SIG-M5 treated with dmso at 0.1 percent for 504 hours (cell line): ENCODE data around the gene AKR1C8.
A peak's percentile ranks its signal among the peaks of the same experiment; 100 is the strongest.
"Not testable (repeated sequence)": the region's sequence is repeated elsewhere in the genome, so short reads cannot be mapped to it uniquely, and the experiment has no call there.

ENCODE experiments used
- DNase-seq: peaks from one replicate; lab custom pipeline; 2025; ENCODE audit not compliant: unreplicated experiment; lab: John Stamatoyannopoulos, UW

AKR1C8 gene

DNA sequence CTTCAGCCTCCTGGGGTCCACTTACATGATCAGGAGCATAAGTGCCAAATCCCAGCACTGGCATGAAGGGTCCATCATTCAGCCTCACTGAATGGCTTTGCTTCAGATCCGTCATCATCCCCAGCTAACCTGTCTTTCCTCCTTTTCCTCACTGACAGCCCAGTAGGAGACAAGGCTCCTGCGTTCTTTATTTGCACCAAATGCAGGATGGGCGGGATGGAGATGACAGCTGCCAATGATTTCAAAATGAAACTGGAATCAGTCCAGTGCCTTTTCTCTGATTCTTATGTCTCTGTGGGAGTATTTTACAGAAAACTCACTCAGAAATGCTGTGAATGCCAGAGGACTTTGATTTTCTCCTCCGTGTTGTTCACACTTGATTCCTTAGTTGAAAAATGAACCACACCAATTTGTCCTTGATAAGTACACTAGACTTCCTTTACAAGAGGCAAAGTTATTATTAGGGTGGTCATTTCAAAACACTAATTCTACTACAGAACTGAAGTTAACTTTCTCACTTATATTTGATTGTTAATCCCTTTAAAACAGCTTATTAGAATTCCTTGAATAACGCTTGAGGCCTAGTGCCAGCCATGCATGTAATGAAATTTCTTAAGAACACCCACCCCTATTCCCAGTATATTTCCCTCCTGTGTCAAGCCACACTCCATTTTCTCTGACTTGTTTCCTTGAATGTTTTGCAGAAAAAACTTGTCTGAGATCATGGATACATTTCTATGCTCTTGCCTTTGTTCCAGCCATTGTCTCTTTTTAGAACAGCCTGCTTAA is at the start of gene AKR1C8:
Gene AKR1C8 (minus strand): TSS at position 164 of the 789 bp plus-strand sequence. CDS start 46 bp downstream, at position 118.
- DNase-seq: no peak

DNA sequence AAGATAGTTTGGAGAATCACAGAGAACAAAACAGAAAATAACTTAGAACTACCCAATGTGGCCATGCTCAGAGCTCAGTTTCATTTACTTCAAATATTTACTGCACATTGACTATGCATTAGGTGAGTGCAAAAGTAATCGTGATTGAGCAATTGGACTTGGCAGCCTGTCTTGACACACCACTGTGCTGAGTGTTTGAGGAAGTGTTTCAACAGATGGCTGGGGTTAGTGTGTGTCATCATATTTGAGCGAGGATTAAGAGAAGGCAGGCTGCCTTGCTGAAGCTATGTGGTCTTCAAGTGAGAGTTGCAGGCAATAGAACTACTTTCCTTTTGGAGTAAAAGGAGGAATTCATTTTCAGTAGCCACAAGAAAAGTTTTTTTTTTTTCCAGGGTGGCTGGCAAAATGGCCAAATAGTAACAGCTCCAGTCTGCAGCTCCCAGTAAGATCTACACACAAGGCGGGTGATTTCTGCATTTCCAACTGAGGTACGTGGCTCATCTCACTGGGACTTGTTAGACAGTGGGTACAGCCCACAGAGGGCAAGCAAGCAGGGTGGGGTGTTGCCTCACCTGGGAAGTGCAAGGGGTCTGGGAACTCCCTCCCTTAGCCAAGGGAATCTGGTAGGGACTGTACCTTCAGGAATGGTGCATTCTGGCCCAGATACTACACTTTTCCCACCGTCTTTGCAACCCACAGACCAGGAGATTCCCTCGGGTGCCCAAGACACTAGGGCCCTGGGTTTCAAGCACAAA is 49.3 kb upstream of the AKR1C8 start:
- DNase-seq: peak; percentile 96

DNA sequence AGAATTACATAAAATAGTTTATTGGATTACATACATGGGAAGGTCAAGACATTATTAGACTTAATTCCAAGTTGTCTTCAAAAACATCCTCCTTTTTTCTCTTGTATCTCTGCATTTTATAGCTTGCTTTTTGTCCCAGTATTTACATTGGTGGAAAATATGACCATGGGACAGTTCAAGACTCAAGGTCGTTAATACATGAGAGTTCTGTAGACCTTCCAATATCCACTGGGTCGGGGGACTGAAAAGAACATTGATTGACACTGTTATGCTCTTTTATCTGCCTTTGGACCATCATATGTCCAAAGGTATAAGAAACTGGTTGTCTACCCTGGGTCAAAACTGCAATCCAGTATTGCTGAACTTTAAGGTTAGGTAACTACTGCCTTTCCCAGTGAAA is 48.4 kb upstream of the AKR1C8 start:
- DNase-seq: no peak

DNA sequence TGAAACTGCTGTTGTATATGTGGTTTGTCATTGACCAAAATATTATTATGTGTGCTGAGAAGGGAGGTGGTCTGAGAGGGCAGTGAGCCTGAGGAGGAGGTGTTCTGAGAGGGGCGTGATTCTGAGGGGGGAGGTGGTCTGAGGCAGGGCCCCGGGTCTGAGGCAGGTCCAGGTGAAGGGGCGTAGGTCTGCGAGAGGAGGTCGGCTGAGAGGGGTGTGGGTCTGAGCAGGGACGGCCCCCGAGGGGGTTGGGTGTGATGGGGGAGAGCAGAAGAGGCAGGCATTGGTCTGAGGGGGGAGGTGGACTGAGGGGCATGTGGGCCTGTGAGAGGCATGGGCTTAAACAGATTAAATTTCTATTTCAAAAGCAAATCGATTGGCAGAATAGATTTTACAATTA is 44.1 kb upstream of the AKR1C8 start:
- no peak for DNase-seq

DNA sequence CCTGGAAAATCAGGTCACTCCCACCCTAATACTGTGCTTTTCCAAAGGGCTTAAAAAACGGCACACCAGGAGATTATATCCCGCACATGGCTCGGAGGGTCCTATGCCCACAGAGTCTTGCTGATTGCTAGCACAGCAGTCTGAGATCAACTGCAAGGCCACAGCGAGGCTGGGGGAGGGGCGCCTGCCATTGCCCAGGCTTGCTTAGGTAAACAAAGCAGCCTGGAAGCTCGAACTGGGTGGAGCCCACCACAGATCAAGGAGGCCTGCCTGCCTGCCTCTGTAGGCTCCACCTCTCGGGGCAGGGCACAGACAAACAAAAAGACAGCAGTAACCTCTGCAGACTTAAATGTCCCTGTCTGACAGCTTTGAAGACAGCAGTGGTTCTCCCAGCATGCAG is 38.0 kb upstream of the AKR1C8 start:
- DNase-seq: not testable (repeated sequence)

DNA sequence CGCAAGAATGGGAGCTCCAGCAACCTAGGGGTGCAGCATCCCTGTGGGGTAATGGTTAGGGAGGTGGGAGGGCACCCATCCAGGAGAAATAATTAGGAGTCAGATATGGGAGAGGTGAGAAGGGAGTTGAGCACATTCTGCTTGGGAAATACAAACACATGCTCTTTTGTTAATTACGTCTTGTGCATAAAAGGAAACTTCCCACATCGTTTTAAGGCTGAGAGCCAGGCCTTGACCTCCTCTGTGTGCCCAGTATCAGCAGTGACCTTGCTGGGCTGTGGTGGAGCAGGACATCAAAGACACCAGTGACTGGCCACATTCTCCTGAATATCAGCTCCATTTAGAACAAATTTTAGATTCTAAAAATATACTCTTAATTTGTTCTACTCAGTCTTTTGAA is 34.3 kb upstream of the AKR1C8 start:
- DNase-seq: no peak

DNA sequence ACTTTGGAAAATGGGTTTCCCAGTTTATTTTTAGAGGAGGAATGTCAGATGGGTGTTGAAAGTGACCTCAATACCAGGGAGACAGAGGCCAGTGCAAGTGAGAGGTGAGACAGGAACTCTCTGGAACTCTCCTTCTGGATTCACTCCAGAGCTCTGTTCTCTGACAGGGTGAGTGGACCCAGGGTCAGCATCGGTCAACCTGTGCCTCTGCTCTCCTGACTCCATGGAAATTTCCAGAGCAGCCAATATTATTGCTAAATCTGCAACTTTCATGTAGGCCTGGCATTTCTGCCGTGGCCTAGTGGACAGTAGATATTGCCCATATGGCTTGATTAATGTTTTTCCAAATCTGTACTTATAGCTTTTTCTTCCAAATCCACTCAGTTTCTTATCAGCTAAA is 31.9 kb upstream of the AKR1C8 start:
- DNase-seq: no peak

DNA sequence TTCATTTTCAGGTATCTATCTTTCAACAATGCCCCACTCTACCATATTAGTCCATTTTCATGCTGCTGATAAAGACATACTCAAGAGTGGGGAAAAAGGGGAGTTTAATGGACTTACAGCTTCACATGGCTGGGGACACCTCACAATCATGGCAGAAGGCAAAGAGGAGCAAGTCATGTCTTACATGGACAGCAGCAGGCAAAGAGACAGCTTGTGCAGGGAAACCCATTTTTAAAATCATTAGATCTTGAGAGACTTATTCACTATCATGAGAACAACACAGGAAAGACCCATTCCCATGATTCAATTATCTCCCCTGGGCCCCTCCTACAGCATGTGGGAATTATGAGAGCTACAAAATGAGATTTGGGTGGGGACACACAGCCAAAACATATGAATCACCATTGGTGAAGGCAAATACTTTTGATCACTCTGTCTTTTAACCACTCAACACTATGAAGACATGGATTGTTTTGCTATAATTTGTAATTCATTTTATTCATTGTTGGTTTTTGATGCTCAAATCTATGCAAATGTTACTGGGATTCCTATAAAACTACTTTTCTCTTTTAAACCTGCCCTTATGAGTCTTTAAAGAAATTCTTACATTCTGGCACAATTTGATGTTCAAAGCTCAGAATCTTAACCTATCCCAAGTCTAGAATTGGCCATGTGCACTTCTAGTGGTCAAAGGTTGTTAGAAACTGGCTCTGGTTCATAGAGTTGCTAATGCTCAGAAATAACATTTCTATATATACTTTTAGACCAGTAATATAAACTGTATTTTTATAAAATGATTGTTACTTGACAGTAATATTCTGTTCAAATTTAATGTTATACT is 27.0 kb upstream of the AKR1C8 start:
- no peak for DNase-seq

DNA sequence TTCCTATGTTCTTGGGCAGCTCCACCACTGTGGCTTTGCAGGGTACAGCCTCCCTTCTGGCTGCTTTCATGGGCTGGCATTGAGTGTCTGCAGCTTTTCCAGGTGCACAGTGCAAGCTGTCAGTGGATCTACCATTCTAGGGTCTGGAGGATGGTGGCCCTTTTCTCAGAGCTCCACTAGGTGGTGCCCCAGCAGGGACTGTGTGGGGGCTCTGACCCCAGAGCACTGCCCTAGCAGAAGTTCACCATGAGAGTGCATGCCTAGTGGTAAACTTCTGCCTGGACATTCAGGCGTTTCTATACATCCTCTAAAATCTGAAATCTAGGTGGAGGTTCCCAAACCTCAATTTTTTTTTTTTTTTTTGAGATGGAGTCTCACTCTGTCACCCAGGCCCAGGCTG is 25.3 kb upstream of the AKR1C8 start:
- DNase-seq: not testable (repeated sequence)

DNA sequence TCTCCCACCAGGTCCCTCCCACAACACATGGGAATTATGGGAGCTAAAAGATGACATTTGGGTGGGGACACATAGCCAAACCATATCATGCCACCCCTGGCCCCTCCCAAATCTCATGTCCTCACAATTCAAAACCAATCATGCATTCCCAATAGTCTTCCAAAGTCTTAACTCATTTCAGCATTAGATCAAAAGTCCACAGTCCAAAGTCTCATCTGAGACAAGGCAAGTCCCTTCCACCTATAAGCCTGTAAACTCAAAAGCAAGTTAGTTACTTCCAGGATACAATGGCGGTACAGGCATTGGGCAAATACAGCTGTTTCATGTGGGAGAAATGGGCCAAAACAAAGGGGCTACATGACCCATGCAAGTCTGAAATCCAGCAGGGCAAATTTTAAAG is 24.8 kb upstream of the AKR1C8 start:
- not testable (repeated sequence) for DNase-seq

DNA sequence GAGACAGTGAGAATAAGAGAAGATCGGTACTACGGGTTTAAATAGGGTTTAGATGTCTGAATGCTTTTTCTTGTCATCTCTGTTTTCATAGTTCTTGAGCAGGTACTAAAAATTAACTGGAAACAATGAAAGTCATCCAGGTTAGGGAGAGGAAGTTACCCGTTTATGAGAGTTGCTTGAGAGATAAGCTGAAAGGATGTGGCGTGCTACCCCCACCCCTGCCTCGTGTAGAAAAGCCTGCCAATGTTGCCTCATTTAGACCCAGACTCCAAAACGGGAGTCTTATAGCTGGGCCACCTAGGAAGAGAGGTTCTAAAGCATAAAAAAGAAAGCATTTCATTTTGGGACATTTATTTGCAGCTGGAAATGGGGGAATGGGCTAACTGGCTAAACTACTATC is 21.8 kb upstream of the AKR1C8 start:
- no peak for DNase-seq

DNA sequence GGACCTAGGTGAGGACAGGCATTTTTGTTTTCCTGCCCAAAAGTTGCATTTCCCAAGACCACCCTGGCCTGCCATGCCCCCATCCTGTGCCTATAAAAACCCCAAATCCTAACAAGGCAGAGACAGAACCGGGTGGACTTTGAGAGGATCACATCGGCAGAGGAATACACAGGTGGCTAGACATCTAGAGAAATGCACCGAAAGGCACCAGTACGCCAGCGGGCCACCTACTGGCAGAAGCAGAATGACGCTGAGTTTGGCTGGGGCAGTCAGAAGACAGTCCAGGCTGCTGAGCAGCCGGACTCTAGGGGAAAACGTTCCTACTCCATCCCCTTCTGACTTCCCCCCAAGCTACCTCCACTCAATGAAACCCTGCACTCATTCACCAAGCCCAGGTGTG is 14.4 kb upstream of the AKR1C8 start:
- DNase-seq: no peak

DNA sequence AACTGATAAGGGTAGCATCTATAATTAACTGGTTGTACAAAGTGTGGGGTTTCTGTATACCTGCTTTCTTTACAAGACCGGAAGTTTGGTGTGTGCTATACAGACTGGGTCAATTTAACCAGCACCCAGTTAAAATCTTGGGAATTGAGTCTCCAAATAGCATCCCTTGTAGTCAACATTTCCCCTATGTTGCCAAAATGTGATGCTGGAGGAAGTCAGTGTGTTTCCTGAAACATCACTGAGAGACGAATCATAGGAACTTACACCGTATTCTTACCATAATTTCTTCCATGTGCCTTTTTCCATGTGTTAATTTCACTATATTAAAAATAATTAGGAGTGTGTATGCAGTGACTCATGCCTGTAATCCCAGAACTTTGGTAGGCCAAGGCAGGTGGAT is 13.4 kb upstream of the AKR1C8 start:
- no peak for DNase-seq

DNA sequence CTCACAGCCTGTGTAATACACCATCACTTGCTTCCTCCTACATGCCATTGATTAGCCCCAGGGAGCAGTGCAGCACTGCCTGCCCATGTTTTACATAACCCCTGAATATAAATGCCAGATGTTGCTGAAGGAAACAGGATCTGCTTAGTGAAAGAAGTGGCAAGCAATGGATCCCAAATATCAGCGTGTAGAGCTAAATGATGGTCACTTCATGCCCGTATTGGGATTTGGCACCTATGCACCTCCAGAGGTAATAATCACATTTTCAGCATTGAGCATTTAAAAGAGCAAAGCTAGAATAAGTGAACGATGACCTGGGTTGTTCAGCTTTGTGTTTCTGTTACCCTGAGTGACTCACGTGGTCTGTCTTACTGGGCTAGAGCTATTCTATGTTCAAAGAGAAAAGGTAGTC is 11.8 kb upstream of the AKR1C8 start, which contains the start of gene AKR1C4:
Gene AKR1C4 (plus strand): TSS at position 136 of the 412 bp plus-strand sequence. CDS start 31 bp downstream, at position 167.
- no peak for DNase-seq

DNA sequence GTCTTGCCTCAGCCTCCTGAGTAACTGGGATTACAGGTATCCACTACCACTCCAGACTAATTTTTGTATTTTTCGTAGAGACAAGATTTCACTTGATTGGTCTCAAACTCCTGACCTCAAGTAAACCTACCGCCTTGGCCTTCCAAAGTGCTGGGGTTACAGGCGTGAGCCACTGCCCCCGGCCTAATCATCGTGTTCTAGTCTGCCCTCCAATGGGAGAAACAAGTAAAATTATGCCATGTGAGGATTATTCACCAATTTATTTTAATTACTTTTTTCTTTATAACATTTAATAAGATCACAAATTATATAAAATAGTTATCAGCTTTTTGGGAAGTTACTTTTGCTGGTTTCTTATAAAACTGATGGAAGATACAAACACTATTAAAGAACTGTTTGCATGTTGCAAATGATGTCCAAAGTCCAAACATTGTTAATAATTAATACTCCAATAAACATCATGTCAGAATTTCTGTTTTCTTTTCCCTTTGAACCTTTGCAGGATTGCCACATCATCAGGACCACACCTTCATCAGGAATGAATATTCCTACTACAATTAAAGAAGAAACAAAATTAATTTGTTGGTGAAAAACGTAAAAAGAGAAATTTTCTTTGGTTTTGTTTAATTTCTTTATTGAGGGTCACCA is 10.9 kb upstream of the AKR1C8 start:
- no peak for DNase-seq

DNA sequence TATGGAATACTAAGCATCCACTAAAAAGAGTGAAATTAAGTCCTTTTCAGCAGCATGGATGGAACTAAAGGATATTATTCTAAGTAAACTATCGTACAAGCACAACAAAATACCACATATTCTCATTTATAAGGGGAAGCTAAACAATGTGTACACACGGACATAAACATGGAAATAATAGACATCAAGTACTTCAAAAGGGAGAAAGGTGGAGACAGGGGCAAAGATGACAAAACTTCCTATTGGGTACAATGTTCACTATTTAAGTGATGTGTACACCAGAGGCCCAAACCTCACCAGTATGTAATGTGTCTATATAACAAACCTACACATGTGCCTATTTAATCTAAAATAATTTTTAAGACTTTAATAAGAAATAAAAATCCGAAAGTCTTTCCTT is 9.5 kb upstream of the AKR1C8 start:
- DNase-seq: no peak

DNA sequence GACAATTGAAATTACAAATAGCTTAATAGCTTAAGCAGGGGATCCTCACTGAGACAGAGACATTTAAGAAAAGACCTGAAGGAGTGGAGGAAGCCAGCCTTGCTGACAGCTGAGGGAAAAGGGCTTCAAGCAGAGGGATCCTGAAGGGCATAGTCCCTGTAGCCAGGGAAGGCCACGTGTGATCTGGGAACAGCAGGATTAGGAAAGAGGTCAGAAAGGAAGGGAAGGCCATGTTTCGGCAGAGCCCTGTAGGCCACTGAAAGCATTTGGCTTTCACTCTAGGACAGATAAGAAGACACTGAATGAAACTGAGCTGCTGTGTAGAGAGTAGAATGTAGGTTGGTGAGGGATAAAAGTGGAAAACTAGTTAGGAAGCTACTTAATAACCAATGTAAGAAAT is 3.4 kb upstream of the AKR1C8 start:
- DNase-seq: no peak

DNA sequence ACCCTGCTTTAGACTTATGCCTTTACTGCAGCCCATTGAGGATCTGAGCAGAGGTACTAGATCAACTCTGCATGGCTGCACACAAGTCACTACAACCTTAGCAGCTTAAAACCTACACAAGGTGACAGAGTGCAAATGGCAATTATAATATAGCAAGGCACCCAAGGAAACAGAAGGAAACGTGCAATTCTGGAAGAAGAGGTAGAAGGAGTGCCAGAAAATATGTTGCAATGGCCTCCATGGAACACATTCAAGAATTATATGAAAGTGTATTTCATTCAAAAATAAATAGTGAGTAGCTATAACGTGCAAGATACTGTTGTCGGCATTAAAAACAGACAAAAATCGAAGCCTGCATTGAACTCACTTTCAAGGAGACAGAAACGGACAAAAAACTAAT is 2.9 kb upstream of the AKR1C8 start:
- no peak for DNase-seq

DNA sequence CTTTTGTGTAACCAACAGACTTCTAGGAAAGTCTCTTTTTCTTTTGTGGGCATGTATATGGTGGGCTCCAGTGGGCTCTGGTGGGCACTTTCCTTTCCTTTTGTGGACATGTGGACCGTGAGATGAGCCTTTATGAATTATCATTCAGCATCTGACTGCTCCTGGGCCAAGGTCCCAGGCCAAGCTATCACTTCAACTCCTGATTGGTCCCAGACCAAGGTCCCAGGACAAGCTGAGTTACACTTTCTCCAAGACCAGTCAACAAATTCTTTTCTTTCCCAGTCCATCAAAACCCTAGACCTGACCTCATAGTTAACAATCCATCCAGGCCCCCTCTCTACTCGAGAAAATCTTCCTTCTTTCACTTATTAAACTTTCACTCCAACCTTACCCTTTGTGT is 1.0 kb downstream of the AKR1C8 start:
- no peak for DNase-seq

DNA sequence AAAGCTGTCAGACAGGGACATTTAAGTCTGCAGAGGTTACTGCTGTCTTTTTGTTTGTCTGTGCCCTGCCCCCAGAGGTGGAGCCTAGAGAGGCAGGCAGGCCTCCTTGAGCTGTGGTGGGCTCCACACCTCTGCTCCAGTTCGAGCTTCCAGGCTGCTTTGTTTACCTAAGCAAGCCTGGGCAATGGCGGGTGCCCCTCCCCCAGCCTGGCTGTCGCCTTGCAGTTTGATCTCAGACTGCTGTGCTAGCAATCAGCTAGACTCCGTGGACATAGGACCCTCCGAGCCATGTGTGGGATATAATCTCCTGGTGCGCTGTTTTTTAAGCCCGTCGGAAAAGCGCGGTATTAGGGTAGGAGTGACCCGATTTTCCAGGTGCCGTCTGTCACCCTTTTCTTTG is 4.4 kb downstream of the AKR1C8 start:
- DNase-seq: not testable (repeated sequence)

DNA sequence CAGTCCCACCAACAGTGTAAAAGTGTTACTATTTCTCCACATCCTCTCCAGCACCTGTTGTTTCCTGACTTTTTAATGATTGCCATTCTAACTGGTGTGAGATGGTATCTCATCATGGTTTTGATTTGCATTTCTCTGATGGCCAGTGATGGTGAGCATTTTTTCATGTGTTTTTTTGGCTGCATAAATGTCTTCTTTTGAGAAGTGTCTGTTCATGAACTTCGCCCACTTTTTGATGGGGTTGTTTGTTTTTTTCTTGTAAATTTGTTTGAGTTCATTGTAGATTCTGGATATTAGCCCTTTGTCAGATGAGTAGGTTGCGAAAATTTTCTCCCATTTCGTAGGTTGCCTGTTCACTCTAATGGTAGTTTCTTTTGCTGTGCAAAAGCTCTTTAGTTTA is 9.4 kb downstream of the AKR1C8 start:
- not testable (repeated sequence) for DNase-seq
